HCT116 (cell line): ENCODE results near the gene RNF207. TPM values are rescaled to one million over a fixed set of nuclear protein-coding genes. Genes with fewer than 3 reads are reported as not detected.

Source experiments
- ATAC-seq: fragments of 200-7000 bp; cut with Tn5 transposase; 2 replicates; pipeline ENCODE4 v1.9.1; 2020; ENCODE audit warnings: mild to moderate bottlenecking, moderate library complexity
- BruUV-seq: library from RNA; stranded (reverse); fragments of 400-500 nt; replicated peaks from 2 replicates; lab custom pipeline; 2021; lab: Mats Ljungman, UMichigan
- CTCF ChIA-PET: fragments of 300-600 bp; sonication (Branson Sonifier 250); formaldehyde crosslinking; loops from one replicate; lab custom pipeline; 2021; ENCODE audit warnings: antibody characterized with exemption; lab: Charles Lee
- POLR2A ChIA-PET: fragments of 300-600, 350-600 bp; sonication (Branson Sonifier 250); formaldehyde crosslinking; loops from one replicate; lab custom pipeline; 2021; ENCODE audit warnings: antibody characterized with exemption; lab: Charles Lee
- RAD21 ChIA-PET, 2 experiments: fragments of 300-600 bp; sonication (Branson Sonifier 250); formaldehyde crosslinking; loops; one replicate each; lab custom pipeline; 2023; ENCODE audit warnings: low total read pairs in 2 of 2; ENCODE audit not compliant: uncharacterized antibody in 2 of 2, unreplicated experiment in 2 of 2, low non-redundant PET in 1 of 2; lab: Charles Lee
- DNase-seq: peaks from one replicate; pipeline ENCODE4 v3.0.0-alpha.2; 2010; ENCODE audit warnings: low read depth, low spot score
- H2AFZ ChIP-seq: fragments of 200-600 bp; shearing (Covaris generic), sonication (generic); 2 replicates; pipeline ENCODE4 v1.6.1; 2017; ENCODE audit warnings: low read depth, mixed run types, mixed read lengths, antibody characterized with exemption, low read length; ENCODE audit not compliant: poor library complexity, severe bottlenecking
- H3K27ac ChIP-seq: 2 replicates; pipeline ENCODE4 v1.5.1; 2012; ENCODE audit warnings: low read depth, low read length
- H3K27me3 ChIP-seq: fragments of 200-600 bp; sonication (generic); 2 replicates; pipeline ENCODE4 v1.6.1; 2016; ENCODE audit warnings: mixed run types, low read length, mixed read lengths; ENCODE audit not compliant: insufficient read depth
- H3K36me3 ChIP-seq, 2 experiments: fragments of 200-500 bp in 1 of 2; fragments of 200-600 bp in 1 of 2; sonication (Bioruptor generic) in 1 of 2; sonication (generic) in 1 of 2; 2 replicates each; pipeline versions ENCODE4 v1.5.1 to v1.6.1; 2014 to 2016; ENCODE audit warnings: low read length in 2 of 2, inconsistent platforms in 1 of 2, mixed read lengths in 1 of 2, mixed run types in 1 of 2; ENCODE audit not compliant: insufficient read depth in 2 of 2, control insufficient read depth in 1 of 2
- H3K4me1 ChIP-seq, 2 experiments: fragments of 200-600 bp in 1 of 2; sonication (generic) in 1 of 2; 2 replicates each; pipeline versions ENCODE4 v1.5.1 to v1.6.1; 2012 to 2017; ENCODE audit warnings: low read length in 2 of 2, inconsistent platforms in 1 of 2, mild to moderate bottlenecking in 1 of 2, mixed read lengths in 1 of 2, mixed run types in 1 of 2, moderate library complexity in 1 of 2; ENCODE audit not compliant: insufficient read depth in 2 of 2, control insufficient read depth in 1 of 2
- H3K4me2 ChIP-seq: fragments of 200-600 bp; sonication (generic); 2 replicates; pipeline ENCODE4 v1.6.1; 2017; ENCODE audit warnings: mixed run types, low read length, mixed read lengths
- H3K4me3 ChIP-seq, 2 experiments: fragments of 200-600 bp in 1 of 2; sonication (generic) in 1 of 2; replicated peaks in 1 of 2; 2 replicates each; pipeline ENCODE4 v1.5.1; 2011 to 2016; ENCODE audit warnings: low read length in 2 of 2, control low read depth in 1 of 2, low read depth in 1 of 2, mild to moderate bottlenecking in 1 of 2, mixed read lengths in 1 of 2, mixed run types in 1 of 2
- H3K79me2 ChIP-seq: fragments of 200-600 bp; sonication (generic); 2 replicates; pipeline ENCODE4 v1.6.1; 2017; ENCODE audit warnings: mild to moderate bottlenecking, mixed run types, low read length, moderate library complexity, mixed read lengths; ENCODE audit not compliant: insufficient read depth
- H3K9ac ChIP-seq: fragments of 200-600 bp; sonication (generic); 2 replicates; pipeline ENCODE4 v1.6.1; 2016; ENCODE audit warnings: low read length, mixed read lengths
- H3K9me2 ChIP-seq: fragments of 200-600 bp; sonication (generic), shearing (Covaris generic); 2 replicates; pipeline ENCODE4 v1.6.1; 2017; ENCODE audit warnings: mixed run types, mild to moderate bottlenecking, moderate library complexity; ENCODE audit not compliant: insufficient read depth
- H3K9me3 ChIP-seq, 2 experiments: fragments of 200-500 bp in 1 of 2; fragments of 200-600 bp in 1 of 2; sonication (Bioruptor generic) in 1 of 2; sonication (generic) in 1 of 2; 2 replicates each; pipeline ENCODE4 v1.6.1; 2014 to 2017; ENCODE audit warnings: low read length in 2 of 2, mixed read lengths in 2 of 2, inconsistent platforms in 1 of 2, low read depth in 1 of 2, mild to moderate bottlenecking in 1 of 2, mixed run types in 1 of 2, moderate library complexity in 1 of 2; ENCODE audit not compliant: control insufficient read depth in 1 of 2, insufficient read depth in 1 of 2
- H4K20me1 ChIP-seq: fragments of 200-600 bp; sonication (generic), shearing (Covaris generic); 2 replicates; pipeline ENCODE4 v1.6.1; 2017; ENCODE audit warnings: mixed run types, mild to moderate bottlenecking, moderate library complexity; ENCODE audit not compliant: insufficient read depth
- ATF3 ChIP-seq: IDR thresholded peaks from 2 replicates; pipeline ENCODE4 v1.6.1; 2012
- CBX3 ChIP-seq: IDR thresholded peaks from 2 replicates; pipeline ENCODE4 v1.6.1; 2012; ENCODE audit warnings: low read depth
- CEBPB ChIP-seq: IDR thresholded peaks from 2 replicates; pipeline ENCODE4 v1.6.1; 2012; ENCODE audit warnings: low read depth
- ELF1 ChIP-seq: IDR thresholded peaks from 2 replicates; pipeline ENCODE4 v1.6.1; 2012; ENCODE audit warnings: low read depth, borderline replicate concordance
- EZH2phosphoT487 ChIP-seq: fragments of 200-600 bp; IDR thresholded peaks from 2 replicates; pipeline ENCODE4 v1.6.1; 2018; ENCODE audit warnings: antibody characterized with exemption, borderline replicate concordance
- FOSL1 ChIP-seq: IDR thresholded peaks from 2 replicates; pipeline ENCODE4 v1.6.1; 2012; ENCODE audit warnings: low read depth
- JUND ChIP-seq: IDR thresholded peaks from 2 replicates; pipeline ENCODE4 v1.6.1; 2012
- POLR2AphosphoS5 ChIP-seq: IDR thresholded peaks from 2 replicates; pipeline ENCODE4 v1.6.1; 2011; ENCODE audit warnings: mild to moderate bottlenecking, low read depth, low read length, moderate library complexity
- SP1 ChIP-seq: IDR thresholded peaks from 2 replicates; pipeline ENCODE4 v1.6.1; 2012; ENCODE audit warnings: low read depth
- SRF ChIP-seq: IDR thresholded peaks from 2 replicates; pipeline ENCODE4 v1.6.1; 2012; ENCODE audit warnings: low read depth
- YY1 ChIP-seq: IDR thresholded peaks from 2 replicates; pipeline ENCODE4 v1.6.1; 2011; ENCODE audit warnings: low read length, low read depth, moderate library complexity, mild to moderate bottlenecking; ENCODE audit not compliant: insufficient replicate concordance; ENCODE audit errors: extremely low read depth
- ZFX ChIP-seq: fragments of 450-650 bp; IDR thresholded peaks from 2 replicates; pipeline ENCODE4 v1.6.1; 2017
- ZNF274 ChIP-seq: fragments of 200-500 bp; sonication (Bioruptor generic); IDR thresholded peaks from 2 replicates; pipeline ENCODE4 v1.6.1; 2014; ENCODE audit warnings: mild to moderate bottlenecking, low read depth, low read length, inconsistent platforms
- intact Hi-C: fragments of 100-400 bp; cut with micrococcal nuclease; formaldehyde crosslinking; loops from 2 replicates; pipeline ENCODE4 v1.10.0; 2022
- total RNA-seq: library from RNA; stranded (reverse); gene quantifications from one replicate; pipeline ENCODE4 v1.2.1, GENCODE V29; 2021; ENCODE audit not compliant: unreplicated experiment
- TF ChIP-seq, protein P1 (sequence below): IDR thresholded peaks from 2 replicates; pipeline ENCODE4 v1.6.1; 2011; ENCODE audit warnings: mild to moderate bottlenecking, low read length, moderate library complexity; ENCODE audit not compliant: insufficient replicate concordance; ENCODE audit errors: extremely low read depth
- TF ChIP-seq, protein P2 (sequence below): IDR thresholded peaks from 2 replicates; pipeline ENCODE4 v1.6.1; 2012; ENCODE audit warnings: low read depth

RNF207 gene
- total RNA-seq, 1 experiment from 2014 or later: 61.2 TPM

DNA sequence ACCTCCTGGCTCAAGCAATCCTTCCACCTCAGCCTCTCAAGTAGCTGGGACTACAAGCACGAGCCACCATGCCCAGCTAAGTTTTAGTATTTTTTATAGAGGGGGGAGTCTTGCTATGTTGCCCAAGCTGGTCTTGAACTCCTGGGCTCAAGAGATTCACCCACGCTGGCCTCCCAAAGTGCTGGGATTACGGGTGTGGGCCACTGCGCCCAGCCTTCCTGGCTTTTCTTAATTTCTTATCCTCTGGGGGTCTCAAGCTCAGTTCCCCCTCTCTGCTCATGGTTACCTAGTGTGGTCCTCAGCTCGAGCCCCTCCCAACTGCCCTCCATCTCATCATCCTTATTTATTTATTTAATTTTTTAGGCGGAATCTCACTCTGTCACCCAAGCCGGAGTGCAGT lies 3.7 kb upstream of the RNF207 start:
- no peak for ATAC-seq
- POLR2A ChIA-PET: no interaction called here
- no peaks in the 10 kb centered on the region for H3K27me3 ChIP-seq
- TF ChIP-seq POLR2AphosphoS5 (no peak), CBX3 (no peak), ATF3 (no peak), FOSL1 (no peak), SP1 (no peak), YY1 (no peak), CEBPB (no peak), ELF1 (no peak), ZFX (no peak), ZNF274 (no peak), SRF (no peak), JUND (no peak), EZH2phosphoT487 (no peak)
- TF ChIP-seq, protein P1, sequence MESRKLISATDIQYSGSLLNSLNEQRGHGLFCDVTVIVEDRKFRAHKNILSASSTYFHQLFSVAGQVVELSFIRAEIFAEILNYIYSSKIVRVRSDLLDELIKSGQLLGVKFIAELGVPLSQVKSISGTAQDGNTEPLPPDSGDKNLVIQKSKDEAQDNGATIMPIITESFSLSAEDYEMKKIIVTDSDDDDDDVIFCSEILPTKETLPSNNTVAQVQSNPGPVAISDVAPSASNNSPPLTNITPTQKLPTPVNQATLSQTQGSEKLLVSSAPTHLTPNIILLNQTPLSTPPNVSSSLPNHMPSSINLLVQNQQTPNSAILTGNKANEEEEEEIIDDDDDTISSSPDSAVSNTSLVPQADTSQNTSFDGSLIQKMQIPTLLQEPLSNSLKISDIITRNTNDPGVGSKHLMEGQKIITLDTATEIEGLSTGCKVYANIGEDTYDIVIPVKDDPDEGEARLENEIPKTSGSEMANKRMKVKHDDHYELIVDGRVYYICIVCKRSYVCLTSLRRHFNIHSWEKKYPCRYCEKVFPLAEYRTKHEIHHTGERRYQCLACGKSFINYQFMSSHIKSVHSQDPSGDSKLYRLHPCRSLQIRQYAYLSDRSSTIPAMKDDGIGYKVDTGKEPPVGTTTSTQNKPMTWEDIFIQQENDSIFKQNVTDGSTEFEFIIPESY: no peak
- TF ChIP-seq, protein P2, sequence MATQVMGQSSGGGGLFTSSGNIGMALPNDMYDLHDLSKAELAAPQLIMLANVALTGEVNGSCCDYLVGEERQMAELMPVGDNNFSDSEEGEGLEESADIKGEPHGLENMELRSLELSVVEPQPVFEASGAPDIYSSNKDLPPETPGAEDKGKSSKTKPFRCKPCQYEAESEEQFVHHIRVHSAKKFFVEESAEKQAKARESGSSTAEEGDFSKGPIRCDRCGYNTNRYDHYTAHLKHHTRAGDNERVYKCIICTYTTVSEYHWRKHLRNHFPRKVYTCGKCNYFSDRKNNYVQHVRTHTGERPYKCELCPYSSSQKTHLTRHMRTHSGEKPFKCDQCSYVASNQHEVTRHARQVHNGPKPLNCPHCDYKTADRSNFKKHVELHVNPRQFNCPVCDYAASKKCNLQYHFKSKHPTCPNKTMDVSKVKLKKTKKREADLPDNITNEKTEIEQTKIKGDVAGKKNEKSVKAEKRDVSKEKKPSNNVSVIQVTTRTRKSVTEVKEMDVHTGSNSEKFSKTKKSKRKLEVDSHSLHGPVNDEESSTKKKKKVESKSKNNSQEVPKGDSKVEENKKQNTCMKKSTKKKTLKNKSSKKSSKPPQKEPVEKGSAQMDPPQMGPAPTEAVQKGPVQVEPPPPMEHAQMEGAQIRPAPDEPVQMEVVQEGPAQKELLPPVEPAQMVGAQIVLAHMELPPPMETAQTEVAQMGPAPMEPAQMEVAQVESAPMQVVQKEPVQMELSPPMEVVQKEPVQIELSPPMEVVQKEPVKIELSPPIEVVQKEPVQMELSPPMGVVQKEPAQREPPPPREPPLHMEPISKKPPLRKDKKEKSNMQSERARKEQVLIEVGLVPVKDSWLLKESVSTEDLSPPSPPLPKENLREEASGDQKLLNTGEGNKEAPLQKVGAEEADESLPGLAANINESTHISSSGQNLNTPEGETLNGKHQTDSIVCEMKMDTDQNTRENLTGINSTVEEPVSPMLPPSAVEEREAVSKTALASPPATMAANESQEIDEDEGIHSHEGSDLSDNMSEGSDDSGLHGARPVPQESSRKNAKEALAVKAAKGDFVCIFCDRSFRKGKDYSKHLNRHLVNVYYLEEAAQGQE: no peak
- H3K36me3 ChIP-seq: peaks cover 0 to 16% of the 10 kb centered on the region in 2 experiments; a peak in 2 of 4 replicates
- no peaks in the 10 kb centered on the region for H3K9me2 ChIP-seq
- H3K27ac ChIP-seq: no peak overlapping the region
- H3K79me2 ChIP-seq: peaks cover 36% of the 10 kb centered on the region
- no peak overlapping the region for H2AFZ ChIP-seq
- no peak overlapping the region for H3K4me2 ChIP-seq
- no peak for DNase-seq
- BruUV-seq: no TSS peak
- no peaks in the 10 kb centered on the region for H3K9me3 ChIP-seq
- H3K4me3 ChIP-seq: no peak overlapping the region
- peaks cover 24 to 45% of the 10 kb centered on the region in 2 experiments for H3K4me1 ChIP-seq
- CTCF ChIA-PET: no interaction called here
- H4K20me1 ChIP-seq: no peaks in the 10 kb centered on the region; the same call in 1 of the 2 replicates
- no peak overlapping the region for H3K9ac ChIP-seq
- intact Hi-C loops: no loop called here
- RAD21 ChIA-PET: no interaction called here
